ENCODE data around the gene AGPS.
A peak's percentile ranks its signal among the peaks of the same experiment; 100 is the strongest.

The AGPS gene

GRCh38 chr2:177541258-177541991, 148.9 kb downstream of the AGPS start:
- DNase-seq (ENCODE audit: low read depth in 2 of 2): no peak
- H3K4me3 ChIP-seq (replicated peaks in 1 of 2; ENCODE audit: low read depth in 2 of 2, low read length in 2 of 2): no peak overlapping the region
- TF ChIP-seq CTCF (IDR thresholded peaks at IDR 0.05; ENCODE audit: low read depth, low read length): no peak

- H3K4me3 ChIP-seq (replicated peaks in 1 of 2; ENCODE audit: low read depth in 2 of 2, low read length in 2 of 2): no peak overlapping the region
- DNase-seq (ENCODE audit: low read depth in 2 of 2): no peak
- no peak for TF ChIP-seq CTCF (IDR thresholded peaks at IDR 0.05; ENCODE audit: low read depth, low read length)
Observed at GRCh38 chr2:177542396-177542795, 149.8 kb downstream of the AGPS start.

- DNase-seq (ENCODE audit: low read depth in 2 of 2): peak; percentile 83 to 87
- TF ChIP-seq CTCF (IDR thresholded peaks at IDR 0.05; ENCODE audit: low read depth, low read length): no peak
- H3K4me3 ChIP-seq (replicated peaks in 1 of 2; ENCODE audit: low read depth in 2 of 2, low read length in 2 of 2): no peak overlapping the region
Observed at GRCh38 chr2:177543007-177543760, 150.6 kb downstream of the AGPS start.

GRCh38 chr2:177545143-177545542, 152.6 kb downstream of the AGPS start:
- no peak for TF ChIP-seq CTCF (IDR thresholded peaks at IDR 0.05; ENCODE audit: low read depth, low read length)
- no peak for DNase-seq (ENCODE audit: low read depth in 2 of 2)
- H3K4me3 ChIP-seq (replicated peaks in 1 of 2; ENCODE audit: low read depth in 2 of 2, low read length in 2 of 2): no peak overlapping the region

GRCh38 chr2:177545981-177546585, 153.5 kb downstream of the AGPS start:
- no peak for TF ChIP-seq CTCF (IDR thresholded peaks at IDR 0.05; ENCODE audit: low read depth, low read length)
- DNase-seq (ENCODE audit: low read depth in 2 of 2): no peak
- no peak overlapping the region for H3K4me3 ChIP-seq (replicated peaks in 1 of 2; ENCODE audit: low read depth in 2 of 2, low read length in 2 of 2)

GRCh38 chr2:177547122-177547521, 154.5 kb downstream of the AGPS start:
- TF ChIP-seq CTCF (IDR thresholded peaks at IDR 0.05; ENCODE audit: low read depth, low read length): no peak

More at GRCh38 chr2:177547122-177547521, 154.5 kb downstream of the AGPS start:
- no peak overlapping the region for H3K4me3 ChIP-seq (replicated peaks in 1 of 2; ENCODE audit: low read depth in 2 of 2, low read length in 2 of 2)
- DNase-seq (ENCODE audit: low read depth in 2 of 2): no peak
